ENCODE data around the gene HSF2BP.
"Not testable (repeated sequence)": the region's sequence is repeated elsewhere in the genome, so short reads cannot be mapped to it uniquely, and the experiment has no call there.

The HSF2BP gene

GRCh38 chr21:43687566-43688399 is 28.5 kb upstream of the HSF2BP start:
- no peak for DNase-seq (ENCODE audit: low read depth in 3 of 3)

GRCh38 chr21:43686811-43687565 is 27.7 kb upstream of the HSF2BP start:
- DNase-seq (ENCODE audit: low read depth in 3 of 3), result no peak

GRCh38 chr21:43684424-43684823 is 25.1 kb upstream of the HSF2BP start:
- no peak for DNase-seq (ENCODE audit: low read depth in 3 of 3)

GRCh38 chr21:43681650-43682049 is 22.4 kb upstream of the HSF2BP start:
- no peak for DNase-seq (ENCODE audit: low read depth in 3 of 3)

DNA sequence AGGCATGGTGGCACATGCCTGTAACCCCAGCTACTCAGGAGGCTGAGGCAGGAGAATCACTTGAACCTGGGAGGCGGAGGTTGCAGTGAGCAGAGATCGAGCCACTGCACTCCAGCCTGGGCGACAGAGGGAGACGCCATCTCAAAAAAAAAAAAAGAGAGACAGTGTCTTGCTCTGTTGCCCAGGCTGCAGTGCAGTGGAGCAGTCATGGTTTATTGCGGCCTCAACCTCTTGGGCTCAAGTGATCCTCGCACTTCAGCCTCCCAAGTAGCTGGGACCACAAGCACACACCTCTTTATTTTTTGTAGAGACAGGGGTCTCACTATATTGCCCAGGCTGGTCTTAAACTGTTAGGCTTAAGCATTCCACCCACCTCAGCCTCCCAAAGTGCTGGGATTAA is 21.1 kb upstream of the HSF2BP start:
- not testable (repeated sequence) for DNase-seq (ENCODE audit: low read depth in 3 of 3)

- no peak for DNase-seq (ENCODE audit: low read depth in 3 of 3)
Measured at GRCh38 chr21:43679951-43680350, 20.7 kb upstream of the HSF2BP start.

DNA sequence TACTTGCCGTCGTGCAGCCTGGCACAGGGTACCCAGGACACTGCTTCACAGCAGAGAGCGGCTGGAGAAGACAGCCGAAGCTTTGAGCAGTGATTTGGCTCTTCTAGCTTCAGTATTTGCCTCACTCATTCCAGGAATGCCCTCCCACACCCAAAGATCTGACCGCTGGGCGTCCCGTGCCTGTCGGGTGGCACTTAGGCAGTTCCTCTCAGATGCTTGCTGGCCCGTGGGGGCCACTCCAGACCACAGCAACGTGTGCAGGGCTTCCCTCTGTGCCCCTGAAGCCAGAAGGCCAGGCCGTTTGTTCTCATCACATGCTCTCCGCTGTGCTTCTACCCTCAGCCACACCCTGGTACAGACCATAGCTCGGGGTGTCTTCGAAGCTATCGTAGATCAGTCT is 17.1 kb upstream of the HSF2BP start:
- no peak for DNase-seq (ENCODE audit: low read depth in 3 of 3)

GRCh38 chr21:43675871-43676270 is 16.6 kb upstream of the HSF2BP start:
- DNase-seq (ENCODE audit: low read depth in 3 of 3), result no peak

DNA sequence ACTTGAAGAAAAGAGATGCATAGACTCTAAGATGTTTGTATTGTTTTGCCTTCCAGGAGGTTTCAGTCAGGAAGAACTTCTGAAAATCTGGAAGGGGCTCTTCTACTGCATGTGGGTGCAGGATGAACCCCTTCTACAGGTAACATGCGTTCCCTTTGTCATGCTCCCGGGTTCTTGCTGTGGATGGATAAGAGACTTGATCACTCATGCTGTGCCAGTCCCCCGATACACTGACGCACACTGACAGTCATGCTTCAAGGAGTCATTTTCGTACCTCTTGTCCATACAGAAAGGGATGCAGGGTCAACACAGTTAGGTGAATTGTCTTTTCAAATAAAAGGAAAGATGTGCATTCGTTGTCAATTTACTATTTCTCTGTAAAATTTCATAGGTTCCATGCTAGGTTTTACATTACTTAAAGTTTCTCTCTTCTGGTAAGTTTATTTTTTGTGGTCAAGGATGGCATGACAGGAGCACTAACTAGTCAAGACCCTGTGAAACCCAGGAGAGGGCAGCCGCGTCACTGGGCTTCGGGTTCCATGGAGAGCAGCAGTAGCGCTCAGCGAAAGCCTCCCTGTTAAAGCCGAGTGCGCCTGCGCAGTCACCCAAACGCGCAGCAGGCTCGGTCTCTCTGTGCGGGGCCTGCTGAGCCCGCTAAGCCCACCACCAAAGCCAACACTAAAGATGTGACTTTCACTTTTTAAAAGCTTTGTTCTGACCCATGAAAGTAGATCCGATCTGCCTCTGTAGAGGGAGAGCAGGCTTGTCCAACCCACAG is 10.7 kb upstream of the HSF2BP start:
- no peak for DNase-seq (ENCODE audit: low read depth in 3 of 3)

DNA sequence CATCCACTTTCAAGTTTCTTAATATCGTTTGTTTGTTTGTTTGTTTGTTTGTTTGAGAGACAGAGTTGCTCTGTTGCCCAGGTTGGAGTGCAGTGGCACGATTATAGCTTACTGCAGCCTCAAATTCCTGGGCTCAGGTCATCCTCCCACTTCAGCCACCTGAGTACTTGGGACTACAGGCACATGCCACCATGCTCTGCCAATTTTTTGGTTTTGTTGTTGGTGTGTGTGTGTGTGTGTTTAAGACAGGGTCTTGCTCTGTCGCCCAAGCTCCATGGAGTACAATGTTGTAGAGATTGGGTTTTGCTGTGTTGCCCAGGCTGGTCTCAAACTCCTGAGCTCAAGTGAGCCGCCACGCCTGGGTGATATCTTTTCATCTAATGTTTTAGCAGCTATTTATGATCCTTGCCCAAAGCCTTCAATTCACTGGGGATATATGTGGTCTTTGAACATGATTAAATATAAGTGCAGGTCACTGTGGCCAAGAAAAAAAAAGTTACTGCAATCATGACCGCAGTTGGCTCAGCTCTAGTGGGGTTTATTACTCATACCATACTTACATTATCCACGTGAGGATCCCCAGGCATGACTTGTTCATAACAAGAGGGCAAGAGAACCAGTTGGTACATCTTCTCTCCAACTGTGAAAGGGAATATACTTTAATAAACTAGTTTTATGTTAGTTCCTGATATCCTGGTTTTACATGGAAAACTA is 8.1 kb upstream of the HSF2BP start:
- DNase-seq (ENCODE audit: low read depth in 3 of 3), result no peak

DNA sequence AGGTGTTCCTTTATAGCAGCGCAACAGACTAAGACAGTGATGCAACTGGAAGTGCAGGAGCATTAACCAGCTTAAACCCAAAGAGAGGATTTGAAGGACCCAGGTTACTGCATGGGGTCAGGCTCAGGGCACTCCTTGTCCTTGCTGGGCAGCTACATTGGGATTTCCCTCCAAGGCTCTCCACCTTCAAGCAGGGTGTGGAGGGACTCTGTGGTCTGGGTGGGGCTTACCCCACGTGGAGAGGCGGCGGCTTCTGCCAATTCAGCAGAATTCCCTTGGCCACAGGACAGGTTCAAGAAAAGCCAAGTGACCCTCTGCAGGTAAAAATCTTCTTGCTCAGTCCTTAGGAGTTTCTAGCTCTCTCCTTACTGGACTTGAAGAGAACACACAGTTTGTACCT is 6.6 kb upstream of the HSF2BP start:
- DNase-seq (ENCODE audit: low read depth in 3 of 3), result no peak

GRCh38 chr21:43664358-43664757 is 5.1 kb upstream of the HSF2BP start:
- DNase-seq (ENCODE audit: low read depth in 3 of 3), result no peak

GRCh38 chr21:43663033-43663432 is 3.7 kb upstream of the HSF2BP start:
- DNase-seq (ENCODE audit: low read depth in 3 of 3), result no peak

DNA sequence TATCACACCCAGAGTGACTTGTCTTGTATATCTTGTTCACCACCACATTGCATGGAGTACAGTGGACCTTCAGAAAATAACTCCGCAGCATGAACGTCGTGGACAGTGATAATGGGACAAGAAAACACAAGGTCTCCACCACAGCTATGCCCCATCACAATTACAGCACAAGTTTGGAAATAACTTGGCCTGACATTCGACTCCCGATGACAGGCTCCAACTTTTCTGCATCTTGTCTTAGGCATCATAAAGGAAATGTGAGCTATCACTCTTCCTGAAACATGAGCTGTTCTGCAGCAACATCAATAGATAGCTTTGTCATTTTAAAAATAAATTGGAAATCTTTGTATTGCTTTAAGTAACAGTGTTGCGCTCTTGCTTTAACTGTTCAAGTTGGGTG is 3.0 kb upstream of the HSF2BP start:
- no peak for DNase-seq (ENCODE audit: low read depth in 3 of 3)

DNA sequence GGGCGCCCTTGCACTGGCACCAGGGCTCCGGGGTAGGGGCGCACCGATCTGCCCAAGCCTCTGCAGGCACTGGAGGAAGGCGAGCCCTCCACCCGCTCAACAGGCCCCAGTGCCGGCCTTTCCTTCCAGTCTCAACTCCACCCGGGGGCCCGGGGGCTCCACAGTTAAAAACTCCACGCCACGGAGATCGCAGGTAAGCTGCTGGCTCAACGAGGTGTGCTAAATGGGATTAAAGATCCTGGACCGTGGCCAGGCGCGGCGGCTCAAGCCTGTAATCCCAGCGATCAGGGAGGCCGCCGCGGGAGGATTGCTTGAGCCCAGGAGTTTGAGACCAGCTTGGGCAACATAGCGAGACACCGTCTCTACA is 536 bp downstream of the HSF2BP start:
- DNase-seq (ENCODE audit: low read depth in 3 of 3), result no peak

- DNase-seq (ENCODE audit: low read depth in 3 of 3), result no peak
Measured at GRCh38 chr21:43658088-43658741, 1.1 kb downstream of the HSF2BP start.

- no peak for DNase-seq (ENCODE audit: low read depth in 3 of 3)
Measured at GRCh38 chr21:43657355-43658087, 1.8 kb downstream of the HSF2BP start.

- DNase-seq (ENCODE audit: low read depth in 3 of 3), result no peak
Measured at GRCh38 chr21:43654806-43655489, 4.3 kb downstream of the HSF2BP start.

DNA sequence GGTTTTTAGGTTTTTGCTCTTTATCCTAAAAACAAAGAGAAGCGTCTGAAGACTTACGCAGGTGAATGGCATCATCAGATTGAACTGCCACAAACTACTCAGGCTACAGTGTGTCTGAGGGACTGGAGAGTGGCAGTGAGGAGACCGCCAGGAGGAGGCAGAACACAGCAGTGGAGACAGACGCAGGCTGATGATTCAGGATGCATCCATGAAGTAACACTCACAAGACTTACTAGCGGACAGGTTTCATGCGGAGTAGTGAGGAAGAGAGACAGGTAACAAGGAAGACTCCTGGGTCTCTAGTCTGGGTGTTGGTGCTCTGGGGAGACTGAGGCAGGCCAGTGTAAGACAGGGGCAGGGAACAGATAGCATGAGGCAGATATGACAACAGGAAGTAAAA is 5.7 kb downstream of the HSF2BP start:
- no peak for DNase-seq (ENCODE audit: low read depth in 3 of 3)

DNA sequence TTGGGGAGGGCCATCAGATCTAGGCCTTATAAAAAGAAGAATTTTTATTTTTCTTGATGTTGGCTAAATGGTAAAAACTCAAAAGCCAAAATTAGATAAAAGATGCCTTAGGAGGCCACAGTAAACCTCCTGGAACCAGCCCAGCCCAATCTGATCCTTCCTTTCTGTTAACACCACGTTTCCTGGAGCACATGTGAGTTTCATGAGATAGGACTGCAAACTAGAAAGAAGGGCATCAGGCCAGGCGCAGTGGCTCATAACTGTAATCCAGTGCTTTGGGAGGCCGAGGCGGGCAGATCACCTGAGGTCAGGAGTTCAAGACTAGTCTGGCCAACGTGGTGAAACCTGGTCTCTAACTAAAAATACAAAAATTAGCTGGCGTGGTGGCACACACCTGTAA is 6.7 kb downstream of the HSF2BP start:
- no peak for DNase-seq (ENCODE audit: low read depth in 3 of 3)

Measured in stimulated activated CD4-positive, alpha-beta T cell treated with anti-CD3 and anti-CD28 coated beads, TNF-alpha, amount 100 ng/mL, for 24 hours (primary cell).